ENCODE measurements around the gene PLD6. TPM values are rescaled to one million over a fixed set of nuclear protein-coding genes. Genes with fewer than 3 reads are reported as not detected.

Gene PLD6
- total RNA-seq, 1 experiment from 2014 or later: 1.2 TPM

DNA sequence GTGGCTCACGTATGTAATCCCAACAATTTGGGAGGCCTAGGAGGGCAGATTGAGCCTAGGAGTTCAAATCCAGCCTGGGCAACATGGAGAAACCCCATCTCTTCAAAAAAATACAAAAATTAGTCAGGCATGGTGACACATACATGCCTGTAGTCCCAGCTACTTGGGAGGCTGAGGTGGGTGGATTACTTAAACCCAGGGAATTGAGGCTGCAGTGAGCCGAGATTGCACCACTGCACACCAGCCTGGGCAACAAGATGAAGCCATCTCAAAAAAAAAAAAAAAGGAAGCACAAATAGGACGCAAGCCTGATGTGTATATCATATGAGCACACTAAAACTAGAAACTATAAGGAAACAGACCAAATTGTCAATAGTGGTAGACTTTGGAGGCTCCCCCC lies 47.9 kb upstream of the PLD6 start:
- ChIA-PET CTCF (interaction anchor here (0.8 kb wide), 1 partner anchor 16 kb away, joined by 4 read pairs; no protein-coding TSS in a partner anchor), POLR2A (no interaction called here)
- TF ChIP-seq, protein P1, sequence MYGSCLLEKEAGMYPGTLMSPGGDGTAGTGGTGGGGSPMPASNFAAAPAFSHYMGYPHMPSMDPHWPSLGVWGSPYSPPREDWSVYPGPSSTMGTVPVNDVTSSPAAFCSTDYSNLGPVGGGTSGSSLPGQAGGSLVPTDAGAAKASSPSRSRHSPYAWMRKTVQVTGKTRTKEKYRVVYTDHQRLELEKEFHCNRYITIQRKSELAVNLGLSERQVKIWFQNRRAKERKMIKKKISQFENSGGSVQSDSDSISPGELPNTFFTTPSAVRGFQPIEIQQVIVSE (CRISPR knock-in tag; IDR thresholded peaks at IDR 0.05; ENCODE audit: borderline replicate concordance): no peak
- no peak for TF ChIP-seq FOXP1 (CRISPR knock-in tag; IDR thresholded peaks at IDR 0.05; ENCODE audit: borderline replicate concordance)
- TF ChIP-seq, protein P2, sequence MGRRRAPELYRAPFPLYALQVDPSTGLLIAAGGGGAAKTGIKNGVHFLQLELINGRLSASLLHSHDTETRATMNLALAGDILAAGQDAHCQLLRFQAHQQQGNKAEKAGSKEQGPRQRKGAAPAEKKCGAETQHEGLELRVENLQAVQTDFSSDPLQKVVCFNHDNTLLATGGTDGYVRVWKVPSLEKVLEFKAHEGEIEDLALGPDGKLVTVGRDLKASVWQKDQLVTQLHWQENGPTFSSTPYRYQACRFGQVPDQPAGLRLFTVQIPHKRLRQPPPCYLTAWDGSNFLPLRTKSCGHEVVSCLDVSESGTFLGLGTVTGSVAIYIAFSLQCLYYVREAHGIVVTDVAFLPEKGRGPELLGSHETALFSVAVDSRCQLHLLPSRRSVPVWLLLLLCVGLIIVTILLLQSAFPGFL (CRISPR knock-in tag; IDR thresholded peaks at IDR 0.05; ENCODE audit: borderline replicate concordance): no peak
- no peak for TF ChIP-seq ESRRA (CRISPR knock-in tag; IDR thresholded peaks at IDR 0.05; ENCODE audit: borderline replicate concordance)
- TF ChIP-seq ZNF423 (CRISPR knock-in tag; IDR thresholded peaks at IDR 0.05): no peak
- no peak for TF ChIP-seq SOX15 (CRISPR knock-in tag; IDR thresholded peaks at IDR 0.05)
- TF ChIP-seq, protein P3, sequence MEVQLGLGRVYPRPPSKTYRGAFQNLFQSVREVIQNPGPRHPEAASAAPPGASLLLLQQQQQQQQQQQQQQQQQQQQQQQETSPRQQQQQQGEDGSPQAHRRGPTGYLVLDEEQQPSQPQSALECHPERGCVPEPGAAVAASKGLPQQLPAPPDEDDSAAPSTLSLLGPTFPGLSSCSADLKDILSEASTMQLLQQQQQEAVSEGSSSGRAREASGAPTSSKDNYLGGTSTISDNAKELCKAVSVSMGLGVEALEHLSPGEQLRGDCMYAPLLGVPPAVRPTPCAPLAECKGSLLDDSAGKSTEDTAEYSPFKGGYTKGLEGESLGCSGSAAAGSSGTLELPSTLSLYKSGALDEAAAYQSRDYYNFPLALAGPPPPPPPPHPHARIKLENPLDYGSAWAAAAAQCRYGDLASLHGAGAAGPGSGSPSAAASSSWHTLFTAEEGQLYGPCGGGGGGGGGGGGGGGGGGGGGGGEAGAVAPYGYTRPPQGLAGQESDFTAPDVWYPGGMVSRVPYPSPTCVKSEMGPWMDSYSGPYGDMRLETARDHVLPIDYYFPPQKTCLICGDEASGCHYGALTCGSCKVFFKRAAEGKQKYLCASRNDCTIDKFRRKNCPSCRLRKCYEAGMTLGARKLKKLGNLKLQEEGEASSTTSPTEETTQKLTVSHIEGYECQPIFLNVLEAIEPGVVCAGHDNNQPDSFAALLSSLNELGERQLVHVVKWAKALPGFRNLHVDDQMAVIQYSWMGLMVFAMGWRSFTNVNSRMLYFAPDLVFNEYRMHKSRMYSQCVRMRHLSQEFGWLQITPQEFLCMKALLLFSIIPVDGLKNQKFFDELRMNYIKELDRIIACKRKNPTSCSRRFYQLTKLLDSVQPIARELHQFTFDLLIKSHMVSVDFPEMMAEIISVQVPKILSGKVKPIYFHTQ (CRISPR knock-in tag; IDR thresholded peaks at IDR 0.05): no peak
- TF ChIP-seq, protein P4, sequence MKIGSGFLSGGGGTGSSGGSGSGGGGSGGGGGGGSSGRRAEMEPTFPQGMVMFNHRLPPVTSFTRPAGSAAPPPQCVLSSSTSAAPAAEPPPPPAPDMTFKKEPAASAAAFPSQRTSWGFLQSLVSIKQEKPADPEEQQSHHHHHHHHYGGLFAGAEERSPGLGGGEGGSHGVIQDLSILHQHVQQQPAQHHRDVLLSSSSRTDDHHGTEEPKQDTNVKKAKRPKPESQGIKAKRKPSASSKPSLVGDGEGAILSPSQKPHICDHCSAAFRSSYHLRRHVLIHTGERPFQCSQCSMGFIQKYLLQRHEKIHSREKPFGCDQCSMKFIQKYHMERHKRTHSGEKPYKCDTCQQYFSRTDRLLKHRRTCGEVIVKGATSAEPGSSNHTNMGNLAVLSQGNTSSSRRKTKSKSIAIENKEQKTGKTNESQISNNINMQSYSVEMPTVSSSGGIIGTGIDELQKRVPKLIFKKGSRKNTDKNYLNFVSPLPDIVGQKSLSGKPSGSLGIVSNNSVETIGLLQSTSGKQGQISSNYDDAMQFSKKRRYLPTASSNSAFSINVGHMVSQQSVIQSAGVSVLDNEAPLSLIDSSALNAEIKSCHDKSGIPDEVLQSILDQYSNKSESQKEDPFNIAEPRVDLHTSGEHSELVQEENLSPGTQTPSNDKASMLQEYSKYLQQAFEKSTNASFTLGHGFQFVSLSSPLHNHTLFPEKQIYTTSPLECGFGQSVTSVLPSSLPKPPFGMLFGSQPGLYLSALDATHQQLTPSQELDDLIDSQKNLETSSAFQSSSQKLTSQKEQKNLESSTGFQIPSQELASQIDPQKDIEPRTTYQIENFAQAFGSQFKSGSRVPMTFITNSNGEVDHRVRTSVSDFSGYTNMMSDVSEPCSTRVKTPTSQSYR (CRISPR knock-in tag; IDR thresholded peaks at IDR 0.05): no peak
- no peak for TF ChIP-seq MXD4 (CRISPR knock-in tag; IDR thresholded peaks at IDR 0.05; ENCODE audit: borderline replicate concordance)
- TF ChIP-seq OVOL2 (CRISPR knock-in tag; IDR thresholded peaks at IDR 0.05; ENCODE audit: borderline replicate concordance): no peak
- TF ChIP-seq, protein P5, sequence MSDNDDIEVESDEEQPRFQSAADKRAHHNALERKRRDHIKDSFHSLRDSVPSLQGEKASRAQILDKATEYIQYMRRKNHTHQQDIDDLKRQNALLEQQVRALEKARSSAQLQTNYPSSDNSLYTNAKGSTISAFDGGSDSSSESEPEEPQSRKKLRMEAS (CRISPR knock-in tag; IDR thresholded peaks at IDR 0.05): no peak
- TF ChIP-seq, protein P6, sequence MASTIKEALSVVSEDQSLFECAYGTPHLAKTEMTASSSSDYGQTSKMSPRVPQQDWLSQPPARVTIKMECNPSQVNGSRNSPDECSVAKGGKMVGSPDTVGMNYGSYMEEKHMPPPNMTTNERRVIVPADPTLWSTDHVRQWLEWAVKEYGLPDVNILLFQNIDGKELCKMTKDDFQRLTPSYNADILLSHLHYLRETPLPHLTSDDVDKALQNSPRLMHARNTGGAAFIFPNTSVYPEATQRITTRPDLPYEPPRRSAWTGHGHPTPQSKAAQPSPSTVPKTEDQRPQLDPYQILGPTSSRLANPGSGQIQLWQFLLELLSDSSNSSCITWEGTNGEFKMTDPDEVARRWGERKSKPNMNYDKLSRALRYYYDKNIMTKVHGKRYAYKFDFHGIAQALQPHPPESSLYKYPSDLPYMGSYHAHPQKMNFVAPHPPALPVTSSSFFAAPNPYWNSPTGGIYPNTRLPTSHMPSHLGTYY (CRISPR knock-in tag; IDR thresholded peaks at IDR 0.05): no peak
- TF ChIP-seq TEAD1 (CRISPR knock-in tag; IDR thresholded peaks at IDR 0.05): no peak
- TF ChIP-seq, protein P7, sequence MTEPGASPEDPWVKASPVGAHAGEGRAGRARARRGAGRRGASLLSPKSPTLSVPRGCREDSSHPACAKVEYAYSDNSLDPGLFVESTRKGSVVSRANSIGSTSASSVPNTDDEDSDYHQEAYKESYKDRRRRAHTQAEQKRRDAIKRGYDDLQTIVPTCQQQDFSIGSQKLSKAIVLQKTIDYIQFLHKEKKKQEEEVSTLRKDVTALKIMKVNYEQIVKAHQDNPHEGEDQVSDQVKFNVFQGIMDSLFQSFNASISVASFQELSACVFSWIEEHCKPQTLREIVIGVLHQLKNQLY (CRISPR knock-in tag; IDR thresholded peaks at IDR 0.05): no peak
- TF ChIP-seq, protein P8, sequence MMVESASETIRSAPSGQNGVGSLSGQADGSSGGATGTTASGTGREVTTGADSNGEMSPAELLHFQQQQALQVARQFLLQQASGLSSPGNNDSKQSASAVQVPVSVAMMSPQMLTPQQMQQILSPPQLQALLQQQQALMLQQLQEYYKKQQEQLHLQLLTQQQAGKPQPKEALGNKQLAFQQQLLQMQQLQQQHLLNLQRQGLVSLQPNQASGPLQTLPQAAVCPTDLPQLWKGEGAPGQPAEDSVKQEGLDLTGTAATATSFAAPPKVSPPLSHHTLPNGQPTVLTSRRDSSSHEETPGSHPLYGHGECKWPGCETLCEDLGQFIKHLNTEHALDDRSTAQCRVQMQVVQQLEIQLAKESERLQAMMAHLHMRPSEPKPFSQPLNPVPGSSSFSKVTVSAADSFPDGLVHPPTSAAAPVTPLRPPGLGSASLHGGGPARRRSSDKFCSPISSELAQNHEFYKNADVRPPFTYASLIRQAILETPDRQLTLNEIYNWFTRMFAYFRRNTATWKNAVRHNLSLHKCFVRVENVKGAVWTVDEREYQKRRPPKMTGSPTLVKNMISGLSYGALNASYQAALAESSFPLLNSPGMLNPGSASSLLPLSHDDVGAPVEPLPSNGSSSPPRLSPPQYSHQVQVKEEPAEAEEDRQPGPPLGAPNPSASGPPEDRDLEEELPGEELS (CRISPR knock-in tag; IDR thresholded peaks at IDR 0.05): no peak
- no peak for TF ChIP-seq SMAD3 (CRISPR knock-in tag; IDR thresholded peaks at IDR 0.05; ENCODE audit: borderline replicate concordance)
- no peak overlapping the region for H3K27ac Mint-ChIP-seq
- H3K27me3 Mint-ChIP-seq (ENCODE audit: low read depth): no peaks in the 10 kb centered on the region
- no peak overlapping the region for H3K4me3 Mint-ChIP-seq
- DNase-seq (ENCODE audit: low spot score) (no peak), ATAC-seq (no peak)
- H3K36me3 Mint-ChIP-seq: peaks cover 63% of the 10 kb centered on the region
- H3K4me1 Mint-ChIP-seq: no peaks in the 10 kb centered on the region
- H3K9me3 Mint-ChIP-seq: no peaks in the 10 kb centered on the region

All from WTC11 (cell line).